HG02623 (cell line): ENCODE data around the gene SH3BP1.

Source experiments
- ATAC-seq: cut with Tn5 transposase; IDR thresholded peaks from one replicate; pipeline ENCODE4 v1.9.1; 2021; ENCODE audit warnings: moderate library complexity; ENCODE audit not compliant: unreplicated experiment

Gene SH3BP1

GRCh38 chr22:37701141-37701786 is 61.8 kb downstream of the SH3BP1 start:
- ATAC-seq = no peak

- ATAC-seq = no peak
These were observed 64.4 kb downstream of the SH3BP1 start for GRCh38 chr22:37703906-37704305.

GRCh38 chr22:37704645-37705044 is 65.2 kb downstream of the SH3BP1 start:
- ATAC-seq = no peak

DNA sequence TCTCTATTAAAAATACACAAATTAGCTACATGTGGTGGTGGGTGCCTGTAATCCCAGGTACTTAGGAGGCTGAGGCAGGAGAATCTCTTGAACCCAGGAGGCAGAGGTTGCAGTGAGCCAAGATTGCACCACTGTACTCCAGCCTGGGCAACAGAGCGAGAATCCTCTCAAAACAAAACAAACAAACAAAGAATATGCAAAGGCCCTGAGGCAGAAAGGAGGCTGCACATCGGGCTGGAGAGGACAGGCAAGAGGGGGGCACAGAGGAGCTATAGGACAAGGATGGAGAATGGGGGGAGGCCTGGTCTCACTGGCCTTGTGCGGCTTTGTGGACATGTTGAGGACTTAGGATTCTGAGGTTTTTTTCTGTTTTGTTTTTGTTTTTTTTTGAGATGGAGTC is 65.7 kb downstream of the SH3BP1 start:
- no peak for ATAC-seq
